Measurements from ENCODE around the gene NRDC. TPM values are rescaled to one million over a fixed set of nuclear protein-coding genes. Genes with fewer than 3 reads are reported as not detected.

Gene NRDC
- polyA plus RNA-seq, 2 of the 4 experiments (the other 2 are of a cell fraction), result 129 to 162 TPM

DNA sequence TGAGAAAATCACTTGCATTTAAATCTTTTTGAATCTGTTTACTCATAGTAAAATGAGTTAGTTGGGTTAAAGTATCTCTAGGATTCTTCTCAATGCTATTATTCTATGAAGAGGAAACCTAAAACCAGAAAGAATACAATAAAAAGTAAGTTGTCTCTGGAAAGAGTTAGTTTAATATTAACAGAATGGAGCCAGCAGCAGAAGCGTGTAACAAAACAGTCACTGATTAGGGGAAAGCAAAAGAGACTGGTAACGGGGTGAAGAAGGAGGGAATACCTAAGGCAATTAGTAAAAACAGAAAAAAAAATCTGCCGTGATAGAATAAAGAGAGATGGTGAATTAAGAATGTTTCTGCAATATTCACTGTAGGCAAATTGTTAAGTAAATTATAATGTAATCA, 60.0 kb downstream of the NRDC start:
- 66% methylated on average over 3 of the region's 3 CpGs for WGBS (ENCODE audit: missing lambda C conversion rate)
- no peak for DNase-seq (ENCODE audit: low read depth in 1 of 2, low spot score in 1 of 2)

DNA sequence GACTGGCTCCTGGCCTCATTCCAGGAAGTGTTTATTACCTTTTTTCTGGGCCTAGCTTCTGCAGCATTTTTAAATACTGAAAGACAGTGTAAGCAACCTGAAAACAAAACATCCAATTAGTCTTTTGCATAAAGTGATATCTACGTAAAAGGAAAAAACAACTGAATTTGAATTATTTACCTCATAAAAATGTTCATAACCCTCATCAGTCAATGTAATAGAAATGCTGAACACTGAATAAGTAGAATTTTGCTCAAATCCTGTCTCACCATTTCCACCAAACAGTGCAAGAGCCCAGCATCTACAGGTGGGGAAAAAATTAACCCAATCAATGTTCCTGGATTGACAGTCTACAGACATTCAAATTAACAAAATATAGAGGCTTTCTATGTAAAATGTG, 64.0 kb downstream of the NRDC start:
- no peak for DNase-seq (ENCODE audit: low read depth in 1 of 2, low spot score in 1 of 2)
- POLR2A ChIA-PET, result no interaction called here
- no peak for FAIRE-seq

More for the DNA sequence above, 60.0 kb downstream of the NRDC start:
- no peaks in the 10 kb centered on the region for H3K9me3 ChIP-seq
- ATAC-seq (no peak), FAIRE-seq (no peak)
- H3K27ac ChIP-seq, result no peak overlapping the region
- 0 out of 3 replicates have a peak overlapping the region, but pooled peaks have one; percentile 7 for H3K4me2 ChIP-seq
- peaks cover 8% of the 10 kb centered on the region; the same call in 2 of the 3 replicates for H3K4me1 ChIP-seq
- ChIA-PET CTCF (no interaction called here), POLR2A (no interaction called here)
- no peak for TF ChIP-seq JUN (IDR thresholded peaks at IDR 0.05)
- no peak for TF ChIP-seq RARB (CRISPR knock-in tag; IDR thresholded peaks at IDR 0.05)
- no peak for TF ChIP-seq FOSL2 (IDR thresholded peaks at IDR 0.05)
- TF ChIP-seq FOSL2 (CRISPR knock-in tag; IDR thresholded peaks at IDR 0.05), result no peak
- no peak for TF ChIP-seq CBX8 (IDR thresholded peaks at IDR 0.05)
- no peak for TF ChIP-seq KDM5A (IDR thresholded peaks at IDR 0.05)
- H3K4me3 ChIP-seq, result no peak overlapping the region

DNA sequence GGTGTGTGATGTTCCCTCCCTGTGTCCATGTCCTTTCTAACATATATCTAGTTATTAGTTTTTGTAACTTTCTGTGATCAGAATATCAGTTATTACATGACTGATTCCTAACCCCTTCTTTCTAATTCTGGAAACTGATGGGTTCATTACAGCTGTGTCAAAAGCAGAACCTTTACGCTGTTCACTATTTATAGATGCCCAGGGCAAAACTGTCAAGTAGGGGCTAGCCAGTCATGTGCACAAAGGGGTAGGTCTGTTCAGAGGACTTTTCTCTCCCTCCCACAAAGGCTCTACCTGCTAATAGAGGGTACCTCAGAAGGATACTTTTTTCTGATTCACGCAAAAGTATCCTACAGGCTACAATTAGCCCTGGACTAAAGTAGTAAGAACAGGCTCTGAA, 79.2 kb downstream of the NRDC start:
- ATAC-seq, result no peak
- no peak for FAIRE-seq
- Histone ChIP-seq H3K4me1 (no peaks in the 10 kb centered on the region), H3K4me3 (no peak overlapping the region), H3K27ac (no peak overlapping the region), H3K4me2 (no peak overlapping the region), H3K9me3 (no peaks in the 10 kb centered on the region)
- 96% methylated on average over 2 of the region's 2 CpGs for WGBS (ENCODE audit: missing lambda C conversion rate)
- ChIA-PET CTCF (interaction anchor here (1.7 kb wide), 1 partner anchor 10 kb away, joined by 3 read pairs; no protein-coding TSS in a partner anchor), POLR2A (no interaction called here)
- no peak for DNase-seq (ENCODE audit: low read depth in 1 of 2, low spot score in 1 of 2)
- TF ChIP-seq HOXB13 (CRISPR knock-in tag; IDR thresholded peaks at IDR 0.05; ENCODE audit: low read depth) (no peak), ESRRA (IDR thresholded peaks at IDR 0.05; ENCODE audit: borderline replicate concordance, low read length) (no peak), RFX5 (IDR thresholded peaks at IDR 0.05) (no peak), JUN (IDR thresholded peaks at IDR 0.05) (no peak), GATA3 (IDR thresholded peaks at IDR 0.05; ENCODE audit: borderline replicate concordance) (no peak), RNF2 (IDR thresholded peaks at IDR 0.05; ENCODE audit: borderline replicate concordance, low read depth) (no peak), ZC3H11A (IDR thresholded peaks at IDR 0.05) (no peak), EHF (CRISPR knock-in tag; IDR thresholded peaks at IDR 0.05) (no peak), EP300 (IDR thresholded peaks at IDR 0.05) (no peak), CTCF (IDR thresholded peaks at IDR 0.05) (no peak), NR3C1 (IDR thresholded peaks at IDR 0.05) (no peak), EHMT2 (IDR thresholded peaks at IDR 0.05; ENCODE audit: low read depth) (no peak)
- TF ChIP-seq, protein P1, sequence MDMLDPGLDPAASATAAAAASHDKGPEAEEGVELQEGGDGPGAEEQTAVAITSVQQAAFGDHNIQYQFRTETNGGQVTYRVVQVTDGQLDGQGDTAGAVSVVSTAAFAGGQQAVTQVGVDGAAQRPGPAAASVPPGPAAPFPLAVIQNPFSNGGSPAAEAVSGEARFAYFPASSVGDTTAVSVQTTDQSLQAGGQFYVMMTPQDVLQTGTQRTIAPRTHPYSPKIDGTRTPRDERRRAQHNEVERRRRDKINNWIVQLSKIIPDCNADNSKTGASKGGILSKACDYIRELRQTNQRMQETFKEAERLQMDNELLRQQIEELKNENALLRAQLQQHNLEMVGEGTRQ (IDR thresholded peaks at IDR 0.05), result no peak
- TF ChIP-seq, protein P2, sequence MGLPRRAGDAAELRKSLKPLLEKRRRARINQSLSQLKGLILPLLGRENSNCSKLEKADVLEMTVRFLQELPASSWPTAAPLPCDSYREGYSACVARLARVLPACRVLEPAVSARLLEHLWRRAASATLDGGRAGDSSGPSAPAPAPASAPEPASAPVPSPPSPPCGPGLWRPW (IDR thresholded peaks at IDR 0.05), result no peak

More for the DNA sequence above, 64.0 kb downstream of the NRDC start:
- WGBS (ENCODE audit: missing lambda C conversion rate), result 96% methylated on average over 1 of the region's 1 CpG
- TF ChIP-seq, protein P3, sequence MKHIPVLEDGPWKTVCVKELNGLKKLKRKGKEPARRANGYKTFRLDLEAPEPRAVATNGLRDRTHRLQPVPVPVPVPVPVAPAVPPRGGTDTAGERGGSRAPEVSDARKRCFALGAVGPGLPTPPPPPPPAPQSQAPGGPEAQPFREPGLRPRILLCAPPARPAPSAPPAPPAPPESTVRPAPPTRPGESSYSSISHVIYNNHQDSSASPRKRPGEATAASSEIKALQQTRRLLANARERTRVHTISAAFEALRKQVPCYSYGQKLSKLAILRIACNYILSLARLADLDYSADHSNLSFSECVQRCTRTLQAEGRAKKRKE (CRISPR knock-in tag; IDR thresholded peaks at IDR 0.05; ENCODE audit: low read depth), result no peak
- TF ChIP-seq KDM1A (IDR thresholded peaks at IDR 0.05; ENCODE audit: low read depth) (no peak), MYC (IDR thresholded peaks at IDR 0.05; ENCODE audit: borderline replicate concordance, low read length) (no peak), NR3C1 (IDR thresholded peaks at IDR 0.05) (no peak), ZSCAN20 (CRISPR knock-in tag; IDR thresholded peaks at IDR 0.05) (no peak), HEYL (CRISPR knock-in tag; IDR thresholded peaks at IDR 0.05) (no peak), PBX3 (IDR thresholded peaks at IDR 0.05) (no peak), FOSB (CRISPR knock-in tag; IDR thresholded peaks at IDR 0.05) (no peak), JUN (IDR thresholded peaks at IDR 0.05) (no peak), E2F6 (IDR thresholded peaks at IDR 0.05; ENCODE audit: borderline replicate concordance, low read depth) (no peak), FOSL2 (IDR thresholded peaks at IDR 0.05) (no peak), FOSL2 (CRISPR knock-in tag; IDR thresholded peaks at IDR 0.05) (no peak), RFX5 (IDR thresholded peaks at IDR 0.05) (no peak), EHF (CRISPR knock-in tag; IDR thresholded peaks at IDR 0.05) (no peak)
- TF ChIP-seq, protein P4, sequence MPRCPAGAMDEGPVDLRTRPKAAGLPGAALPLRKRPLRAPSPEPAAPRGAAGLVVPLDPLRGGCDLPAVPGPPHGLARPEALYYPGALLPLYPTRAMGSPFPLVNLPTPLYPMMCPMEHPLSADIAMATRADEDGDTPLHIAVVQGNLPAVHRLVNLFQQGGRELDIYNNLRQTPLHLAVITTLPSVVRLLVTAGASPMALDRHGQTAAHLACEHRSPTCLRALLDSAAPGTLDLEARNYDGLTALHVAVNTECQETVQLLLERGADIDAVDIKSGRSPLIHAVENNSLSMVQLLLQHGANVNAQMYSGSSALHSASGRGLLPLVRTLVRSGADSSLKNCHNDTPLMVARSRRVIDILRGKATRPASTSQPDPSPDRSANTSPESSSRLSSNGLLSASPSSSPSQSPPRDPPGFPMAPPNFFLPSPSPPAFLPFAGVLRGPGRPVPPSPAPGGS (IDR thresholded peaks at IDR 0.05), result no peak
- H3K4me1 ChIP-seq, result peaks cover 8% of the 10 kb centered on the region; the same call in 2 of the 3 replicates
- H3K4me2 ChIP-seq, result no peak overlapping the region
- CTCF ChIA-PET, result no interaction called here
- no peak for ATAC-seq
- H3K4me3 ChIP-seq, result no peak overlapping the region
- no peaks in the 10 kb centered on the region for H3K9me3 ChIP-seq
- no peak overlapping the region for H3K27ac ChIP-seq

Measured in A549 (cell line).